Naive B cell (primary cell): ENCODE data around the gene GDI1. TPM values are rescaled to one million over a fixed set of nuclear protein-coding genes. Genes with fewer than 3 reads are reported as not detected.

Experiments used
- ATAC-seq, 2 donors: fragments of 150-1000 bp; cut with Tn5 transposase; 2 replicates each; pipeline ENCODE4 v1.10.0; 2021; ENCODE audit warnings: low read depth in 2 of 2, mild to moderate bottlenecking in 2 of 2, moderate library complexity in 2 of 2
- DNase-seq: peaks from one replicate; pipeline ENCODE4 v3.0.0; 2022
- H3K27ac Mint-ChIP-seq, 6 donors: one replicate each; pipeline ENCODE4 v1.8.0; 2020 to 2022; ENCODE audit warnings: mild to moderate bottlenecking in 6 of 6, mixed read lengths in 6 of 6, moderate library complexity in 5 of 6, inconsistent platforms in 2 of 6
- H3K27me3 Mint-ChIP-seq, 3 donors: one replicate each; pipeline ENCODE4 v1.8.0; 2021 to 2022; ENCODE audit warnings: mixed read lengths in 3 of 3, mild to moderate bottlenecking in 1 of 3
- H3K36me3 Mint-ChIP-seq, 2 donors: one replicate each; pipeline ENCODE4 v1.8.0; 2020 to 2022; ENCODE audit warnings: mixed read lengths in 2 of 2, inconsistent platforms in 1 of 2, mild to moderate bottlenecking in 1 of 2
- H3K4me1 Mint-ChIP-seq, 3 donors: one replicate each; pipeline ENCODE4 v1.8.0; 2020 to 2022; ENCODE audit warnings: mixed read lengths in 3 of 3, inconsistent platforms in 1 of 3, mild to moderate bottlenecking in 1 of 3, moderate library complexity in 1 of 3
- H3K4me3 Mint-ChIP-seq, 8 donors: one replicate each; pipeline ENCODE4 v1.8.0; 2020 to 2022; ENCODE audit warnings: mild to moderate bottlenecking in 8 of 8, mixed read lengths in 8 of 8, moderate library complexity in 8 of 8, inconsistent platforms in 2 of 8
- H3K9me3 Mint-ChIP-seq, 7 donors: one replicate each; pipeline ENCODE4 v1.8.0; 2020 to 2022; ENCODE audit warnings: mixed read lengths in 7 of 7, mild to moderate bottlenecking in 5 of 7, inconsistent platforms in 2 of 7, moderate library complexity in 1 of 7
- polyA plus RNA-seq, 6 donors: library from polyadenylated mRNA; unstranded; fragments of 300-500 nt; fragmentation: Illumina TruSeq; gene quantifications; one replicate each; pipeline ENCODE4 v1.2.3, GENCODE V29; 2021; ENCODE audit warnings: low read depth in 6 of 6

Gene GDI1
- polyA plus RNA-seq, 6 donors from 2014 or later = 28.4 to 44.3 (median 35.5) TPM

GRCh38 chrX:154435171-154435733, 1.7 kb upstream of the GDI1 start:
- H3K36me3 Mint-ChIP-seq = no peaks in the 10 kb centered on the region
- peak overlapping the region in 1 of 6 donors; percentile 29 for H3K27ac Mint-ChIP-seq
- H3K4me3 Mint-ChIP-seq = peak overlapping the region in 4 of 8 donors; percentile 45 to 86 (median 68)
- H3K9me3 Mint-ChIP-seq = peaks cover 0 to 6% (median 0%) of the 10 kb centered on the region in 7 donors
- DNase-seq = no peak
- peaks cover 20 to 26% (median 22%) of the 10 kb centered on the region in 3 donors for H3K4me1 Mint-ChIP-seq
- no peaks in the 10 kb centered on the region for H3K27me3 Mint-ChIP-seq
- ATAC-seq = no peak

GRCh38 chrX:154436374-154436982, 476 bp upstream of the GDI1 start:
- Mint-ChIP-seq H3K4me1 (peaks cover 13 to 18% (median 15%) of the 10 kb centered on the region in 3 donors), H3K4me3 (peak overlapping the region; percentile 77 to 90 (median 84)), H3K27ac (peak overlapping the region; percentile 29 to 97 (median 90)), H3K36me3 (no peaks in the 10 kb centered on the region), H3K27me3 (no peaks in the 10 kb centered on the region), H3K9me3 (peaks cover 0 to 6% (median 0%) of the 10 kb centered on the region in 7 donors)
- ATAC-seq = peak; percentile 80 to 83
- peak; percentile 48 for DNase-seq

DNA sequence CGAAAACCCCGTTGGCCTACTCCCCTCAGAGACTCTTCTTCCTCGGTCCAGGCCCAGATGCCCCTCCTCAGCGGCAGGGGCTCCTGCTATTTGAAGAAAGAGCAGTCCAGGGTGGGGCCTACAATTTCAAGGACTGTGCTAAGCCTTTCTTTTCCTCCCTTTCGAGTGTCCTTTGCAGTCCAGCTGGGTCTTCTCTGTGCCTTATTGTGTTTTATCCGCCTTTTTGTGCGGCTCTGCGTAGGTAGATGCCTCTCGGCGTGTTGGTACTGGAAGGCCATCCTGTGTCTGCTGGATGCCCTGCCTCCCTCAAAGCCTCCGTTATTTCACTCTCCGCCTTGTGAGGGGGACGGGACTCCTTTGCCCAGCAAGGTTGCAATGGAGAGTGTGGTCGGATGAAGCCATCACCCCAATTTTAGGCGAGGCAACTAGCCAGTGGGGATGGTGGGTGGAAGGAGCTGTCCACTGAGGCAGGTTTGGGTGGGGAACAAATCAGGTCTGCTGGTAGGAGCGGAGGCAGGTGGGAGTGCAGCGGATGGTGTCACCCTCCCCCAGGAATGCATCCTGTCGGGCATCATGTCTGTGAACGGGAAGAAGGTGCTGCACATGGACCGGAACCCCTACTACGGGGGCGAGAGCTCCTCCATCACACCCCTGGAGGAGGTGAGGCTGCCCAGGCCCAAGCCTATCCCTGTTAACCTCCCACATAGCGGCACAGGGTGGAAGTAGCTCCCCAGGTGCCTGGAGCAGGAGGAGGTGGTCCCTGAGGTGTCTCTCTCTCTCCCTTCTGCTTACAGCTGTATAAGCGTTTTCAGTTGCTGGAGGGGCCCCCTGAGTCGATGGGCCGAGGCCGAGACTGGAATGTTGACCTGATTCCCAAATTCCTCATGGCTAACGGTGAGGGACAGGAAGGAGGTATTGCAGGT, 1.3 kb downstream of the GDI1 start:
- Mint-ChIP-seq H3K27ac (peak overlapping the region in 5 of 6 donors; percentile 81 to 94 (median 88)), H3K4me1 (peaks cover 13 to 18% (median 15%) of the 10 kb centered on the region in 3 donors), H3K36me3 (no peaks in the 10 kb centered on the region), H3K4me3 (peak overlapping the region; percentile 68 to 91 (median 82)), H3K9me3 (peaks cover 0 to 6% (median 0%) of the 10 kb centered on the region in 7 donors), H3K27me3 (no peaks in the 10 kb centered on the region)
- ATAC-seq (no peak), DNase-seq (no peak)

DNA sequence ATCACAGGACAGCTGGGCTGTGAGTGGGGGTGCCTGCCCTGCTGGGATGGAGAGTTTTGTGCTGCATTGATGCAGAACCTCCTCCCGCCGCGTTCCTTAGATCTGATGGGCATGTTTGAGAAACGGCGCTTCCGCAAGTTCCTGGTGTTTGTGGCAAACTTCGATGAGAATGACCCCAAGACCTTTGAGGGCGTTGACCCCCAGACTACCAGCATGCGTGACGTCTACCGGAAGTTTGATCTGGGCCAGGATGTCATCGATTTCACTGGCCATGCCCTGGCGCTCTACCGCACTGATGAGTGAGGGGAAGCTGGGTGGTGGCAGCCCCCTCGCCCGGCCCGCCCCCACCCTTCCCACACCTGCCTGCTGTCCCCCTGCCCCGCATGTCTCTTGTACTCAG, 2.9 kb downstream of the GDI1 start:
- Mint-ChIP-seq H3K4me3 (peak overlapping the region in 1 of 8 donors; percentile 51), H3K27ac (no peak overlapping the region), H3K27me3 (no peaks in the 10 kb centered on the region), H3K9me3 (peaks cover 0 to 6% (median 0%) of the 10 kb centered on the region in 7 donors), H3K36me3 (no peaks in the 10 kb centered on the region), H3K4me1 (peaks cover 13 to 23% (median 19%) of the 10 kb centered on the region in 3 donors)
- DNase-seq (no peak), ATAC-seq (no peak)

DNA sequence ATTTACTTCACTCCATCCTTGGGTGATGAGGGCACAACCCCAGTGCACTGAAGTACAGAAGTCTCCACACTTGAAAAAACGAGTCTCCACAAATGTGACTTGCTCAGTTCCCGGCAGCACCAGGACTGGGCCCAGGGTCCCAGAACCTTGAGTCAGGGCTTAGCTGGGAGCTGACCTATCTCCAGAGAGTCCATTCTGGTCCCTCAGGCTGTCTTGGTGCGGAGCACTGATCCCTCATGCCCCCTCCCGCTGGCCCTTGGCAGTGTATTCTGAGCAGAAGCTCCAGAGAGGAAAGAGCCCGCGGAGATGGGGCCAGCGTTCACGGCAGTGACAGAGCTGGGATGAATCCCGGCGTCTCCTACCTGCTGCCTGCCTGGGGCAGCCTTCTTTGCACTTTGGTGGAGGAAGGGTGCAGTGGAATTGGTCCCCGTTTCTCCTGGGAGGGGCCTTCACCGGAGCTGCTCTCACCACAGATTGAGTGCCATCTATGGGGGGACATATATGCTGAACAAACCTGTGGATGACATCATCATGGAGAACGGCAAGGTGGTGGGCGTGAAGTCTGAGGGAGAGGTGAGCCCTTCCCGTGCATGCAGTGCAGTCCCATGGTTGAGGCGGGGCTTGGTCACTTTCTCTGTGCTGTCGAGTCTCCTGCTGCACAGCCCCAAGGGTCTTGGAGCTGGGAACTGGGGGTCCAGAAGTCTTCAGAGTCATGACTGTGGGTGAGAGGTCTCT, 3.8 kb downstream of the GDI1 start:
- Mint-ChIP-seq H3K9me3 (peaks cover 0 to 6% (median 0%) of the 10 kb centered on the region in 7 donors), H3K4me1 (peaks cover 11 to 28% (median 18%) of the 10 kb centered on the region in 3 donors), H3K27ac (peak overlapping the region in 1 of 6 donors; percentile 88), H3K27me3 (no peaks in the 10 kb centered on the region), H3K36me3 (no peaks in the 10 kb centered on the region), H3K4me3 (peak overlapping the region in 1 of 8 donors; percentile 57)
- DNase-seq (no peak), ATAC-seq (no peak)

DNA sequence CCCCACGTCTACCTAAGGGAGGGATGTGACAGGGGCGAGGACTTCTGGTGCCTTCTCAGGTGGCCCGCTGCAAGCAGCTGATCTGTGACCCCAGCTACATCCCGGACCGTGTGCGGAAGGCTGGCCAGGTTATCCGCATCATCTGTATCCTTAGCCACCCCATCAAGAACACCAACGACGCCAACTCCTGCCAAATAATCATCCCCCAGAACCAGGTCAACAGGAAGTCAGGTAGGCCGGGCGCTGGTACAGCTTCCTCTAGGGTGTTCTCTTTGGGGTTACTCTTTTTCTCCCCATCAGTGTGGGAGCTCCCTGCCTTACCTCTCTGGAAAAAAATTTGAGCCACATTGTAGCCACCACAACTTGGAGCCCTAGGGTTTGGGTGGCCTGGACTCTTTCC, 4.6 kb downstream of the GDI1 start:
- ATAC-seq = no peak
- Mint-ChIP-seq H3K9me3 (peaks cover 0 to 6% (median 0%) of the 10 kb centered on the region in 7 donors), H3K27ac (peak overlapping the region in 1 of 6 donors; percentile 16), H3K27me3 (no peaks in the 10 kb centered on the region), H3K36me3 (no peaks in the 10 kb centered on the region), H3K4me1 (peaks cover 5 to 26% (median 18%) of the 10 kb centered on the region in 3 donors), H3K4me3 (peak overlapping the region in 1 of 8 donors; percentile 57)
- no peak for DNase-seq

DNA sequence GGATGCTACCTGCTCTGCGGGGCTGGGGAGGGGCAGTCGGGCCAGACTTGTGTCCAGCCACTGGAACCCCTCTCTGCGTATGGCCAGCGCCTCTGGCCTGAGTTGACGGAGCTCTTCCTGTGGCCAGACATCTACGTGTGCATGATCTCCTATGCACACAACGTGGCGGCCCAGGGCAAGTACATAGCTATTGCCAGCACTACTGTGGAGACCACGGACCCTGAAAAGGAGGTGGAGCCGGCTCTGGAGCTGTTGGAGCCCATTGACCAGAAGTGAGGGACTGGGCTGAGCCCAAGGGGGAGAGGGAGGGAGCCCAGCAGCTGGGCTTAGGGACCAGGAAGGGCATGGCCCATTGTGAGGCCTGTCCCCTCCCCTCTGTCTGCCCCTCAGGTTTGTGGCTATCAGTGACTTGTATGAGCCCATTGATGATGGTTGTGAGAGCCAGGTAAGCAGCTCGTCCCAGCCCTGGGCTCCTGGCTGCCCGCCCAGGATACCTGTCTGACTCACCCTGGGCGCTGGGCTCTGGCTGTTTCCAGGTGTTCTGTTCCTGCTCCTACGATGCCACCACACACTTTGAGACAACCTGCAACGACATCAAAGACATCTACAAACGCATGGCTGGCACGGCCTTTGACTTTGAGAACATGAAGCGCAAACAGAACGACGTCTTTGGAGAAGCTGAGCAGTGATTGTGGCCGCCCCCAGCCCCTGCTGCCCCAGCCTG, 5.2 kb downstream of the GDI1 start:
- peaks cover 8 to 26% (median 18%) of the 10 kb centered on the region in 3 donors for H3K4me1 Mint-ChIP-seq
- no peaks in the 10 kb centered on the region for H3K27me3 Mint-ChIP-seq
- ATAC-seq (no peak), DNase-seq (no peak)
- peak overlapping the region in 3 of 6 donors; percentile 16 to 91 (median 49) for H3K27ac Mint-ChIP-seq
- H3K36me3 Mint-ChIP-seq = no peaks in the 10 kb centered on the region
- H3K4me3 Mint-ChIP-seq = peak overlapping the region in 2 of 8 donors; percentile 56 to 57
- peaks cover 0 to 6% (median 0%) of the 10 kb centered on the region in 7 donors for H3K9me3 Mint-ChIP-seq

GRCh38 chrX:154443479-154443910, 6.5 kb downstream of the GDI1 start:
- no peaks in the 10 kb centered on the region for H3K36me3 Mint-ChIP-seq
- no peaks in the 10 kb centered on the region for H3K27me3 Mint-ChIP-seq
- DNase-seq (no peak), ATAC-seq (peak; percentile 8 to 27)
- peak overlapping the region; percentile 69 to 96 (median 94) for H3K27ac Mint-ChIP-seq
- H3K9me3 Mint-ChIP-seq = no peaks in the 10 kb centered on the region
- H3K4me3 Mint-ChIP-seq = peak overlapping the region; percentile 75 to 88 (median 82)
- peaks cover 5 to 18% (median 13%) of the 10 kb centered on the region in 3 donors for H3K4me1 Mint-ChIP-seq

DNA sequence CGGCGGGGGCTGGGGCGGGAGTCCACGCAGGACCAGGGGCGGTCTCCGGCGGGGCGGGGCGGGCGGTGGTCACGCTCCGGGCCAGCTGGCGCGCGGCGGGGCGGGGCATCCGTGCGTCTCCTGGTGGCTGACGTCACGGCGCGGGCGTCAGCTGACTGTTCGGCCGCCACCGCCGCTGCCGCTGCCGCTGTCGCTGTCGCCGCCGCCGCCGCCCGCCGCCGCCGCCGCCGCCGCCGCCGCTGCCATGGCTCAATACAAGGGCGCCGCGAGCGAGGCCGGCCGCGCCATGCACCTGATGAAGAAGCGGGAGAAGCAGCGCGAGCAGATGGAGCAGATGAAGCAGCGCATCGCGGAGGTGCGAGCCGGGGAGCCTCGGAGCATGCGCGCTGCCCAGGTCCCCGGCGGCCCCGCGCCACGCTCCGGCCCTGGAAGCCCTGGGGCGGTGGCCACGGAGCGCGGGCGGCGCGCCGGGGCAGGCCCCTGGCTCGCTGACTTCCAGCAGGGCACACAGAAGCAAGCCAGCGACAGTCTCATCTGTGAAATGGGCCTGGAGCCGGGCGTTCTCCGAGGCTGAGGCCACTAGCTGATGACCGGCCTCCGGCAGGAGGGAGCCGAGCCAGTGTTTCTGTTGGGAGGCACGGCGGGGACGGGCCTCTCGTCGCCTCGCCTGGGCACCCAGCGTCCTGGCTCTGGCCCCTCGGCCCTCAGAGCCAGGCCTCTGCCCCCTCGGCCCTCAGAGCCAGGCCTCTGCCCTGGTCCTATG, 7.2 kb downstream of the GDI1 start, which contains the start of gene FAM50A:
TSS of gene FAM50A (plus strand) at position 150 of the 763 bp plus-strand sequence. CDS start at position 245, 95 bp downstream.
- peak within 1 kb of the TSS; percentile 69 to 96 (median 94) for H3K27ac Mint-ChIP-seq
- peaks cover 5 to 15% (median 13%) of the 10 kb centered on the region in 3 donors for H3K4me1 Mint-ChIP-seq
- H3K27me3 Mint-ChIP-seq = no peaks in the 10 kb centered on the region
- ATAC-seq (peak; percentile 85 to 90), DNase-seq (peak; percentile 79)
- H3K36me3 Mint-ChIP-seq = no peaks in the 10 kb centered on the region
- H3K9me3 Mint-ChIP-seq = no peaks in the 10 kb centered on the region
- peak within 1 kb of the TSS; percentile 75 to 90 (median 84) for H3K4me3 Mint-ChIP-seq

DNA sequence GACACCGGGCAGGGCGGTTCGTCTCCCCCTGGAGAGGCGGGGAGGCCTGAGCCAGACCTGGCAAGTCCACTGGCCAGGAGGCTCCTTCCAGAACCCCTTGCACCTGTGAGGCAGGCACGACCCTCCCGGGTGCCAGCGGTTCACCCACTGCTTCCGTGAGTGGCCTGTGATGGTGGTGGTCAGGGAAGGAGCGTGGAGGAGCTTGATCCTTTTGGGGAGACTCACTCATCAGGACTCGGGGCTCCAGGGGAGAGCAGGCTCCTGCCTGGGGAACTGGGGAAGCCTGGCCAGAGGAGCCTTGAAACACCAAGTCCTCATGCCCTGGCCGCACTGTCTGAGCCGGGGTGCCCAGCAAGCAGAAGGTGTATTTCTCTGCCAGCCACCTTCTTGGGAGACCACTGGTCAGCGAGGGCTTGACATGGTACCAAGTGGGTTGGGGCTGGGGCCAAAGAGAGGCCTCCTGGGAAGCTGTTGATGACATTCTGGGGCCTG, 7.8 kb downstream of the GDI1 start:
- ATAC-seq = no peak
- peak overlapping the region; percentile 26 to 80 (median 58) for H3K4me3 Mint-ChIP-seq
- H3K36me3 Mint-ChIP-seq = no peaks in the 10 kb centered on the region
- H3K27ac Mint-ChIP-seq = peak overlapping the region in 2 of 6 donors; percentile 7 to 38
- no peak for DNase-seq
- H3K4me1 Mint-ChIP-seq = peaks cover 5 to 13% (median 13%) of the 10 kb centered on the region in 3 donors
- H3K9me3 Mint-ChIP-seq = no peaks in the 10 kb centered on the region
- H3K27me3 Mint-ChIP-seq = no peaks in the 10 kb centered on the region

DNA sequence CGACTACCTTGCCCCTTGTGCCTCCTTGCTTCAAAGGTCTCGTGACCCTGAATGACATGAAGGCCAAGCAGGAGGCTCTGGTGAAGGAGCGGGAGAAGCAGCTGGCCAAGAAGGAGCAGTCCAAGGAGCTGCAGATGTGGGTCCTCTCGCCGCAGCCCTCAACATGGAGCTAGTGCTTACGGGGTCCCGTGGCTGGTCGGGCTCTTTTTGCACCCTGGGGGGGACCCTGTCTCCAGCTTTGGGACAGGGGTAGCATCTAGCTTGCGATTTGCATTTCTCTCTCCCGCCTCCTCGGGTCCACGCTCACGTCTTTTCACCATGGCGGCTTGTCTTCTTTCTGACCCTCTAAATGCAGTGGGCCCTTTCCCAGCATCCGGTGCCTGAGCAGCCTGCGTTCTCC, 8.8 kb downstream of the GDI1 start:
- no peak for DNase-seq
- H3K27ac Mint-ChIP-seq = peak overlapping the region in 2 of 6 donors; percentile 31 to 80
- H3K9me3 Mint-ChIP-seq = no peaks in the 10 kb centered on the region
- no peak for ATAC-seq
- no peaks in the 10 kb centered on the region for H3K27me3 Mint-ChIP-seq
- peak overlapping the region in 2 of 8 donors; percentile 26 to 34 for H3K4me3 Mint-ChIP-seq
- peaks cover 5 to 13% (median 10%) of the 10 kb centered on the region in 3 donors for H3K4me1 Mint-ChIP-seq
- no peaks in the 10 kb centered on the region for H3K36me3 Mint-ChIP-seq
